ENCODE results near the gene ADM5.

- no peak for TF ChIP-seq POLR2AphosphoS5 (IDR thresholded peaks at IDR 0.05; ENCODE audit: low read depth, low read length)
- no peak for TF ChIP-seq SMC3 (IDR thresholded peaks at IDR 0.05; ENCODE audit: low read depth, low read length)
These were observed 12.6 kb upstream of the ADM5 start for GRCh38 chr19:49676784-49677230.
